ENCODE data around the gene DMD.

DNA sequence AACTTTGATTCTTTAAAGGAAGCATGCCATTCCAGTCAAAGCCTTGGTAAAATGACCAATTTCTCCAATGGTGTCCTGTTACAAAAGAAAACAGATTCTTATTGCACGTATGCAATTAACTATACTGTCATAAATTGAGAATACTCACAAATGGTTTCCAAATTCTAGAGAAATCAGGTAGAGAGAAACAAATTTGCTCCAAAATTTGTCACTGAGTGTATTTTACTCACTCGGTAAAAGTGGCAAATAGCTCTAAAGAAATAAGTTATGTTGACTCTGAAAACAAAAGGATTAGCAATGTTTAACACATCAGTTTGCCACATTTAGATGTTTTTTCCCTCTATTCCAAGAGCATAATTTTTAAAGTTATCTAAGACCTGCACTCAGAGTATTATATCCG is 133.1 kb downstream of the DMD start:
- no peak for TF ChIP-seq EZH2 (IDR thresholded peaks at IDR 0.05; ENCODE audit: borderline replicate concordance, insufficient read depth, low read length, poor library complexity, severe bottlenecking)
- TF ChIP-seq, protein P1, sequence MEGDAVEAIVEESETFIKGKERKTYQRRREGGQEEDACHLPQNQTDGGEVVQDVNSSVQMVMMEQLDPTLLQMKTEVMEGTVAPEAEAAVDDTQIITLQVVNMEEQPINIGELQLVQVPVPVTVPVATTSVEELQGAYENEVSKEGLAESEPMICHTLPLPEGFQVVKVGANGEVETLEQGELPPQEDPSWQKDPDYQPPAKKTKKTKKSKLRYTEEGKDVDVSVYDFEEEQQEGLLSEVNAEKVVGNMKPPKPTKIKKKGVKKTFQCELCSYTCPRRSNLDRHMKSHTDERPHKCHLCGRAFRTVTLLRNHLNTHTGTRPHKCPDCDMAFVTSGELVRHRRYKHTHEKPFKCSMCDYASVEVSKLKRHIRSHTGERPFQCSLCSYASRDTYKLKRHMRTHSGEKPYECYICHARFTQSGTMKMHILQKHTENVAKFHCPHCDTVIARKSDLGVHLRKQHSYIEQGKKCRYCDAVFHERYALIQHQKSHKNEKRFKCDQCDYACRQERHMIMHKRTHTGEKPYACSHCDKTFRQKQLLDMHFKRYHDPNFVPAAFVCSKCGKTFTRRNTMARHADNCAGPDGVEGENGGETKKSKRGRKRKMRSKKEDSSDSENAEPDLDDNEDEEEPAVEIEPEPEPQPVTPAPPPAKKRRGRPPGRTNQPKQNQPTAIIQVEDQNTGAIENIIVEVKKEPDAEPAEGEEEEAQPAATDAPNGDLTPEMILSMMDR (IDR thresholded peaks at IDR 0.05; ENCODE audit: poor library complexity, severe bottlenecking), result no peak
- no peak for TF ChIP-seq SMC3 (conservative IDR thresholded peaks at IDR 0.05; ENCODE audit: poor library complexity)
- no peak for TF ChIP-seq TAF1 (IDR thresholded peaks at IDR 0.05; ENCODE audit: low read depth)
- TF ChIP-seq POLR2AphosphoS5 (IDR thresholded peaks at IDR 0.05), result no peak
